Measurements from ENCODE around the gene KRTAP5-3. TPM values are rescaled to one million over a fixed set of nuclear protein-coding genes. Genes with fewer than 3 reads are reported as not detected.

The KRTAP5-3 gene
- total and polyA plus RNA-seq, 2 of the 8 experiments (the other 6 are each of a cell fraction or from before 2014, with no cell fraction given) = not detected

DNA sequence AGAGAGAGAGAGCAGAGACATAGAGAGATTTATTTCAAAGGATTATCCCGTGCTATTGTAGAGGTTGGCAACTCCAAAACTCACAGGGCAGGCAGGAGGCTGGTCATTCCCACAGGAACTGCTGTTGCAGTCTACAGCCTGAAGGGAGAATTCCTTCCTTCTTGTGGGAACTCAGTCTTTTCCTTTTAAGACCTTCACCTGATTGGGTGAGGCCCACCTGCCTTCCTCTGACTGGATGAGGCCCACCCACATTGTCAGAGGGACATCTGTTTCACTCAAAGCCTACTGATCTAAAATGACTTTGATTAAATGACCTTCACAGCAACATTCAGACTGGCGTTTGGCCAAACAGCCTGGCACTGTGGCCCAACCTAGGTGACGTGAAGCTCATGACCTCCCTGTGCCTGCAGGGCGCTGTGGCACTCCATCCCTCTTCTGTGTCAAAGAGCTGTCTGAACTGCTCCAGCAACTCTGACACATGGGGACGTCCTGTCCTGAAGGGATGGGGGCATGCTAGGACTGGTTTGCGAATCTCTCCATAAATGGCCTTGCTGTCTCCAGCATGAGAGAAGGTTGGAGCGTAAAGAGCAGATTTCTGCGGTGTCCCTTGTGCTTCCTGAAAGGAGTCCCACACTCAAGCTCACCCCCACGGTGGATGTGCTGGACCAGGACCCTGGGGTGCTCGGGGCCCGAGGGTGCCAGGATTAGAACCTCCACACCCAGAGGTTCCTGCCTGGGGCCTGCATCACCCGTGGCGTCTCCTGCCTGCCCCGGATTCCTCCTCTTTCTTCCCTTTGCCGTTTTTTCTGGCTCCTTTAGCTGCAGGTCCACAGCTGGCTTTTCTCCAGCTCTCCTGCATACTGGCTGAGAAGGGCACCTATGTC, 42.0 kb upstream of the KRTAP5-3 start:
- Histone ChIP-seq H3K9me3 (ENCODE audit: insufficient read depth in 2 of 2, low read depth in 1 of 2, low read length in 1 of 2) (no peaks in the 10 kb centered on the region), H2BK15ac (ENCODE audit: low read length) (no peak overlapping the region; the same call in 1 of the 2 replicates), H3K27me3 (replicated peaks in 1 of 4; ENCODE audit: control insufficient read depth in 3 of 4, extremely low read depth in 1 of 4, insufficient read depth in 3 of 4, low read length in 3 of 4) (peaks cover 0 to 8% (median 6%) of the 10 kb centered on the region in 4 experiments; a peak in 4 of 7 replicates), H2BK5ac (ENCODE audit: low read depth, low read length) (no peak overlapping the region), H3K56ac (replicated peaks; ENCODE audit: insufficient read length, low read depth, low read length) (no peak overlapping the region), H3K4ac (replicated peaks; ENCODE audit: insufficient read length, low read depth, low read length) (no peak overlapping the region), H3K23me2 (ENCODE audit: low read depth, low read length) (no peaks in the 10 kb centered on the region), H2AK5ac (ENCODE audit: low read depth, low read length) (no peak overlapping the region), H3K4me2 (ENCODE audit: insufficient read depth in 1 of 2, low read depth in 2 of 2, low read length in 2 of 2) (no peak overlapping the region), H3K4me1 (replicated peaks in 1 of 4; ENCODE audit: control insufficient read depth in 3 of 4, insufficient read depth in 4 of 4, low read length in 3 of 4) (peaks cover 0 to 6% (median 2%) of the 10 kb centered on the region in 4 experiments; a peak in 3 of 7 replicates), H2BK20ac (ENCODE audit: low read length) (no peak overlapping the region), H3K27ac (ENCODE audit: low read depth, low read length) (no peak overlapping the region), H3K4me3 (ENCODE audit: extremely low read depth in 1 of 4, insufficient read depth in 2 of 4, low read depth in 3 of 4, low read length in 4 of 4) (no peak overlapping the region), H3K23ac (ENCODE audit: insufficient read length) (no peak overlapping the region), H3K79me2 (ENCODE audit: control insufficient read depth in 1 of 2, insufficient read depth in 2 of 2, low read length in 2 of 2) (no peaks in the 10 kb centered on the region), H4K5ac (ENCODE audit: insufficient read length, low read depth, low read length) (no peak overlapping the region), H3K18ac (ENCODE audit: extremely low read depth, low read length) (no peak overlapping the region), H4K91ac (replicated peaks; ENCODE audit: insufficient read length, low read length) (no peak overlapping the region), H2BK12ac (ENCODE audit: low read depth, low read length) (0 out of 2 replicates have a peak overlapping the region, but pooled peaks have one; percentile 43), H4K8ac (ENCODE audit: extremely low read depth, insufficient read depth, low read length) (no peak overlapping the region), H2BK120ac (replicated peaks; ENCODE audit: low read depth, low read length) (no peak overlapping the region), H3K36me3 (ENCODE audit: control insufficient read depth in 2 of 4, insufficient read depth in 4 of 4, low read length in 3 of 4) (no peaks in the 10 kb centered on the region), H3K79me1 (ENCODE audit: low read depth, low read length) (no peaks in the 10 kb centered on the region), H2AFZ (ENCODE audit: low read length) (no peak overlapping the region), H4K20me1 (replicated peaks in 1 of 2; ENCODE audit: control insufficient read depth in 1 of 2, insufficient read depth in 2 of 2, low read length in 2 of 2) (no peaks in the 10 kb centered on the region), H3K14ac (ENCODE audit: insufficient read length) (no peak overlapping the region), H3K9ac (replicated peaks in 1 of 4; ENCODE audit: extremely low read depth in 1 of 4, low read depth in 3 of 4, low read length in 3 of 4) (no peak overlapping the region)
- FAIRE-seq (no peak), DNase-seq (ENCODE audit: low read depth in 1 of 2, low spot score in 2 of 2) (no peak)
- POLR2A ChIA-PET (ENCODE audit: partially characterized antibody) = no interaction called here
- CTCF ChIA-PET (ENCODE audit: partially characterized antibody) = interaction anchor here (0.7 to 10.1 kb wide), 12 partner anchors 11 to 626 kb away, joined by 3 to 166 read pairs (median 4); partner anchors contain the start of gene SYT8
- TF ChIP-seq HDAC2 (IDR thresholded peaks at IDR 0.05; ENCODE audit: borderline replicate concordance in 1 of 2, low read depth in 2 of 2, low read length in 2 of 2) (peak in 1 of 2 experiments; percentile 88; a peak in 2 of 4 replicates), JUND (IDR thresholded peaks at IDR 0.05; ENCODE audit: low read length) (no peak), KDM1A (IDR thresholded peaks at IDR 0.05; ENCODE audit: borderline replicate concordance, low read length) (peak; percentile 98), EGR1 (IDR thresholded peaks at IDR 0.05; ENCODE audit: borderline replicate concordance, low read depth, low read length) (no peak)
- WGBS, 2 experiments (ENCODE audit: extremely low coverage in 1 of 2, insufficient coverage in 1 of 2, insufficient read length in 1 of 2, insufficient replicate concordance in 2 of 2, low coverage in 1 of 2, low lambda C conversion rate in 2 of 2, missing lambda C conversion rate in 1 of 2) = 82% methylated on average over 15 of the region's 15 CpGs; no CpG with 5 or more reads in 1 of the 2 experiments

Data from H1 (cell line).